ENCODE results near the gene TAP1. TPM values are rescaled to one million over a fixed set of nuclear protein-coding genes. Genes with fewer than 3 reads are reported as not detected.
A peak's percentile ranks its signal among the peaks of the same experiment; 100 is the strongest.
"Not testable (repeated sequence)": the region's sequence is repeated elsewhere in the genome, so short reads cannot be mapped to it uniquely, and the experiment has no call there.

Gene TAP1
- total RNA-seq, 1 donor from 2014 or later = 28.2 TPM

DNA sequence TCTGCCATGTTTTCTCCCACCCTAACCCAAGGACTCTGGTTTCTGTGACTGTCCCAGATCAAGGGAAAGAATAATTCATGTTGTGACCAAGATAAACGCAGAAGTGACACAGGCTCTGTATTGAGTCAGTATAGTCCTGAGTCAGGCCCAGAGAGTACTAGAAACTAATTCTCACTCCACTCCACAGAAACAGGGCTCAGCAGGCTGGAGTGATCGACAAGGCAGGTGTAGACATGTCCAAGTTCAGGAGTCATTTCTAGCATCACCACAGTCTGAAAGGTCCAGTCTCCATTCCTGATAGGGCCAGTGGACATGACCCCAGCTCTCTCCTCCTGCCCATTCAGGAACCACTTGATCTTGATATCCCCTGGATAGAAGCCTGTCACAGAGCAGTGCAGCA lies 39.4 kb downstream of the TAP1 start:
- Histone ChIP-seq H3K4me3 (ENCODE audit: low read depth, low read length) (no peak overlapping the region), H3K27me3 (ENCODE audit: control insufficient read depth, insufficient read depth, low read length) (no peaks in the 10 kb centered on the region), H3K36me3 (ENCODE audit: control insufficient read depth, insufficient read depth, low read length) (no peaks in the 10 kb centered on the region)
- TF ChIP-seq, protein P1, sequence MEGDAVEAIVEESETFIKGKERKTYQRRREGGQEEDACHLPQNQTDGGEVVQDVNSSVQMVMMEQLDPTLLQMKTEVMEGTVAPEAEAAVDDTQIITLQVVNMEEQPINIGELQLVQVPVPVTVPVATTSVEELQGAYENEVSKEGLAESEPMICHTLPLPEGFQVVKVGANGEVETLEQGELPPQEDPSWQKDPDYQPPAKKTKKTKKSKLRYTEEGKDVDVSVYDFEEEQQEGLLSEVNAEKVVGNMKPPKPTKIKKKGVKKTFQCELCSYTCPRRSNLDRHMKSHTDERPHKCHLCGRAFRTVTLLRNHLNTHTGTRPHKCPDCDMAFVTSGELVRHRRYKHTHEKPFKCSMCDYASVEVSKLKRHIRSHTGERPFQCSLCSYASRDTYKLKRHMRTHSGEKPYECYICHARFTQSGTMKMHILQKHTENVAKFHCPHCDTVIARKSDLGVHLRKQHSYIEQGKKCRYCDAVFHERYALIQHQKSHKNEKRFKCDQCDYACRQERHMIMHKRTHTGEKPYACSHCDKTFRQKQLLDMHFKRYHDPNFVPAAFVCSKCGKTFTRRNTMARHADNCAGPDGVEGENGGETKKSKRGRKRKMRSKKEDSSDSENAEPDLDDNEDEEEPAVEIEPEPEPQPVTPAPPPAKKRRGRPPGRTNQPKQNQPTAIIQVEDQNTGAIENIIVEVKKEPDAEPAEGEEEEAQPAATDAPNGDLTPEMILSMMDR (IDR thresholded peaks at IDR 0.05; ENCODE audit: insufficient read depth, low read length, severe bottlenecking) = no peak
- FAIRE-seq = peak; percentile 94
- peak; percentile 84 for DNase-seq (ENCODE audit: low read depth)

DNA sequence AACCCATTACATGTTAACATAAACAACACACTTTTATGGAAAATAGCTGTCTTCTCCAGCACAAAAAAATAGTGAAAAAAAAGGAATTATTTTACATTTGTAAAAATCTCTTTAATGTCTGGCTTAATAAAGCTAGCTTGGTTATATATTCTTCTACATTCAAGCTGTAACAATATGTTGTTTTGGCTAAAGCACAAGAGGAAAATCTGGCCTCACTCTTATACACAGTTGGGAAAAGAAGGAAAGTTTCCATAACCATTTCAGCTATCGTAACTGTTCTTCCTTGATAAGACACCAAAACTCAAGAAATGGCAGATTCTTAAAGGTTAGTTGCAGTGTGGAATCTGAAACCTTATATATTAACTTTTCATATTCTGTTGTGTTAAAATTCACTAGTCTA lies 44.3 kb downstream of the TAP1 start:
- no peaks in the 10 kb centered on the region for H3K36me3 ChIP-seq (ENCODE audit: control insufficient read depth, insufficient read depth, low read length)
- no peak for FAIRE-seq
- TF ChIP-seq, protein P1 (IDR thresholded peaks at IDR 0.05; ENCODE audit: insufficient read depth, low read length, severe bottlenecking) = no peak

DNA sequence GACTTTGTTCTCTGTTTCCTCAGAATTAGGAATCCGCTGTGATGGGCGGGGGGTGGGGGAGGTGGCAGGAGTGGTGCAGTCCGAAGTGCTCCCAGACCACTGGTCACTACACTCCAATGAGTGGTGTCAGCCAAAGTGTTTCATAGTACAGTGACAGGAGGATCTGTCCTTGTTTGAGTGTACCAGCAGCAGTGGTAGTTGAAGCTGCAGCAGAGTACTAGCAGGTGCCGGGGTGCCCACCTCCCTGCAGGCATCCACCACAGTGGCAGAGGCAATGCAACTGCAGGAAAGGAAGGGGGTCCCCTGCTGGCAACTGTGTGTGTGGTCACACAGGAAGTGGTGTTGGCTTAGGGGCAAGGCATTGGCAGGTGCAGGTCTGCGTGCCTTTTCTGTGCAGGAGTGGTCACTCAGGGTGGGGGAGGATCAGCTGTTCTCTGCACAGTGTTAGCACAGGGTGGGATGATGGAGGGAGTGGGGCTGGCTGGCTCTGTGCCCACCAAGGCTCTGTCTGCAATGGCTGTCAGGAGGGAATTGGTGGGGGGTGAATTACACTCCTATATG lies 46.4 kb downstream of the TAP1 start:
- DNase-seq (ENCODE audit: low read depth) = no peak
- no peaks in the 10 kb centered on the region for H3K36me3 ChIP-seq (ENCODE audit: control insufficient read depth, insufficient read depth, low read length)
- no peaks in the 10 kb centered on the region for H3K27me3 ChIP-seq (ENCODE audit: control insufficient read depth, insufficient read depth, low read length)
- no peak overlapping the region for H3K4me3 ChIP-seq (ENCODE audit: low read depth, low read length)
- TF ChIP-seq, protein P1 (IDR thresholded peaks at IDR 0.05; ENCODE audit: insufficient read depth, low read length, severe bottlenecking) = no peak
- FAIRE-seq = no peak

More for the DNA sequence above, 44.3 kb downstream of the TAP1 start:
- Histone ChIP-seq H3K4me3 (ENCODE audit: low read depth, low read length) (no peak overlapping the region), H3K27me3 (ENCODE audit: control insufficient read depth, insufficient read depth, low read length) (no peaks in the 10 kb centered on the region)
- no peak for DNase-seq (ENCODE audit: low read depth)

- H3K4me3 ChIP-seq (ENCODE audit: low read depth, low read length); DNase-seq (ENCODE audit: low read depth); FAIRE-seq; H3K27me3 ChIP-seq (ENCODE audit: control insufficient read depth, insufficient read depth, low read length); H3K36me3 ChIP-seq (ENCODE audit: control insufficient read depth, insufficient read depth, low read length): not testable (repeated sequence)
Measured at GRCh38 chr6:32805404-32805803, 48.1 kb downstream of the TAP1 start.

GRCh38 chr6:32803416-32803815 lies 50.1 kb downstream of the TAP1 start:
- Histone ChIP-seq H3K4me3 (ENCODE audit: low read depth, low read length) (no peak overlapping the region), H3K27me3 (ENCODE audit: control insufficient read depth, insufficient read depth, low read length) (no peaks in the 10 kb centered on the region), H3K36me3 (ENCODE audit: control insufficient read depth, insufficient read depth, low read length) (no peaks in the 10 kb centered on the region)
- DNase-seq (ENCODE audit: low read depth) (no peak), FAIRE-seq (no peak)
- TF ChIP-seq, protein P1 (IDR thresholded peaks at IDR 0.05; ENCODE audit: insufficient read depth, low read length, severe bottlenecking) = no peak

GRCh38 chr6:32799740-32800139 lies 53.8 kb downstream of the TAP1 start:
- DNase-seq (ENCODE audit: low read depth) (no peak), FAIRE-seq (no peak)
- H3K4me3 ChIP-seq (ENCODE audit: low read depth, low read length) = no peak overlapping the region
- TF ChIP-seq, protein P1 (IDR thresholded peaks at IDR 0.05; ENCODE audit: insufficient read depth, low read length, severe bottlenecking) = no peak
- no peaks in the 10 kb centered on the region for H3K27me3 ChIP-seq (ENCODE audit: control insufficient read depth, insufficient read depth, low read length)
- H3K36me3 ChIP-seq (ENCODE audit: control insufficient read depth, insufficient read depth, low read length) = no peaks in the 10 kb centered on the region
